ENCODE data around the gene PTX4. TPM values are rescaled to one million over a fixed set of nuclear protein-coding genes. Genes with fewer than 3 reads are reported as not detected.

PTX4 gene
- total and polyA plus RNA-seq, 2 donors (not counting 3 experiments of a cell fraction or from before 2014, with no cell fraction given): 0.31 TPM; not detected in 1

GRCh38 chr16:1534021-1535020, 45.6 kb upstream of the PTX4 start:
- FAIRE-seq (peak; percentile 62), DNase-seq (ENCODE audit: low read depth, low spot score) (peak; percentile 47)
- peaks cover 4 to 22% of the 10 kb centered on the region in 2 experiments for H3K36me3 ChIP-seq (ENCODE audit: control insufficient read depth in 2 of 2, extremely low read depth in 1 of 2, insufficient read depth in 2 of 2, low read length in 2 of 2)
- no peaks in the 10 kb centered on the region for H3K27me3 ChIP-seq (ENCODE audit: control insufficient read depth in 2 of 2, insufficient read depth in 2 of 2, low read length in 2 of 2)
- H3K9me3 ChIP-seq (replicated peaks; ENCODE audit: control insufficient read depth, insufficient read depth, low read length): no peaks in the 10 kb centered on the region
- peak overlapping the region; percentile 16 for H2AFZ ChIP-seq (ENCODE audit: low read depth, low read length)
- peak overlapping the region; percentile 39 to 72 (median 56) for H3K4me3 ChIP-seq (replicated peaks in 1 of 3; ENCODE audit: insufficient read depth in 1 of 3, low read depth in 1 of 3, low read length in 3 of 3)
- H3K9ac ChIP-seq (replicated peaks; ENCODE audit: extremely low read depth, insufficient read depth, low read length): peak overlapping the region; percentile 73
- peak overlapping the region; percentile 67 for H3K27ac ChIP-seq (ENCODE audit: insufficient read depth, low read depth, low read length)
- peaks cover 47% of the 10 kb centered on the region for H3K79me2 ChIP-seq (ENCODE audit: control insufficient read depth, insufficient read depth, low read length)
- H3K4me2 ChIP-seq (ENCODE audit: insufficient read depth, low read length): peak overlapping the region; percentile 82
- peaks cover 37% of the 10 kb centered on the region for H3K4me1 ChIP-seq (ENCODE audit: control insufficient read depth, extremely low read depth, insufficient read depth, low read length)
- no TSS peak for BruUV-seq (replicated peaks)
- dilution Hi-C loops (cut with MboI; ENCODE audit: extremely low pct_ligation_motif_present, low sequenced_read_pairs): no loop called here
- H3K9me1 ChIP-seq (replicated peaks; ENCODE audit: control insufficient read depth, extremely low read depth, insufficient read depth, low read length): no peaks in the 10 kb centered on the region
- ChIA-PET CTCF (interaction anchor here (1.1 to 2.5 kb wide), 4 partner anchors 9 to 40 kb away, joined by 3 to 16 read pairs (median 8); no protein-coding TSS in a partner anchor), POLR2A (no interaction called here)
- H4K20me1 ChIP-seq (replicated peaks; ENCODE audit: control insufficient read depth, extremely low read depth, insufficient read depth, low read length): no peaks in the 10 kb centered on the region
- intact Hi-C loops (cut with micrococcal nuclease): no loop called here
- TF ChIP-seq FOS (IDR thresholded peaks at IDR 0.05; ENCODE audit: borderline replicate concordance, insufficient read depth, low read length) (no peak), GATA2 (IDR thresholded peaks at IDR 0.05; ENCODE audit: insufficient read depth, insufficient read length, low read depth, low read length) (no peak), MAX (IDR thresholded peaks at IDR 0.05; ENCODE audit: insufficient read depth, insufficient read length) (peak; percentile 45), POLR2AphosphoS5 (IDR thresholded peaks at IDR 0.05; ENCODE audit: insufficient read depth, low read depth, low read length) (no peak)

Data from endothelial cell of umbilical vein (primary cell).